ENCODE results near the gene RPN1. TPM values are rescaled to one million over a fixed set of nuclear protein-coding genes. Genes with fewer than 3 reads are reported as not detected.

Gene RPN1
- total RNA-seq, 1 experiment from 2014 or later: 185 TPM

DNA sequence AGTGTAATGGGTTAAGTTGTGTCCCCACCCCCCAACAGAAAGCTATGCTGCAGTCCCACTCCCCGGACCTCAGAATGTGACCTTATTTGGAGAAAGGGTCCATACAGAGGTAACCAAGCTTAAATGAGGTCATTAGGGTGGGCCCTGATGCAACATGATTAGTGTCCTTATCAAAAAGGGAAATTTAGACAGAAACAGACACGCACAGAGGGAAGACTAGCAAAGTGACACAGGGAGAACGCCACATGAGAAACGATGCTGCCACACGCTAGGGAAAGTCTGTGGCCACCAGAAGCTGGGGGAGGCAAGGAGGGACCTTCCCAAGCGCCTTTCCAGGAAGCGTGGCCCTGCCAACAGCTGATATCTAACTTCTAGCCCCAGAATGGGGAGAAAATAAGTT lies 65.4 kb downstream of the RPN1 start:
- Histone ChIP-seq H3K9me3 (ENCODE audit: insufficient read depth, low read depth) (no peaks in the 10 kb centered on the region), H3K4me1 (replicated peaks; ENCODE audit: insufficient read depth) (peaks cover 25% of the 10 kb centered on the region), H3K36me3 (ENCODE audit: low read depth) (no peaks in the 10 kb centered on the region), H3K9me2 (ENCODE audit: insufficient read depth) (no peaks in the 10 kb centered on the region), H4K20me1 (ENCODE audit: insufficient read depth) (no peaks in the 10 kb centered on the region), H2AFZ (no peak overlapping the region), H3F3A (ENCODE audit: insufficient read depth, low read depth) (peaks cover 10% of the 10 kb centered on the region), H3K27ac (peak overlapping the region; percentile 75), H3K79me2 (ENCODE audit: low read depth) (no peaks in the 10 kb centered on the region), H3K4me3 (no peak overlapping the region), H3K4me2 (peak overlapping the region; percentile 50; the same call in 1 of the 2 replicates), H3K27me3 (ENCODE audit: insufficient read depth, low read depth) (no peaks in the 10 kb centered on the region)
- no TSS peak for BruUV-seq (replicated peaks)
- intact Hi-C loops (cut with micrococcal nuclease; ENCODE audit: unreplicated experiment): loop anchor here (2.0 kb wide), 2 partner anchors 96 to 358 kb away; no protein-coding TSS in a partner anchor
- TF ChIP-seq CTCF (conservative IDR thresholded peaks at IDR 0.05) (no peak), EZH2 (IDR thresholded peaks at IDR 0.05; ENCODE audit: low read depth) (no peak)
- CTCF ChIA-PET: interaction anchor here (1.0 to 2.1 kb wide), 2 partner anchors 12 to 31 kb away, joined by 8 read pairs; no protein-coding TSS in a partner anchor
- DNase-seq: no peak
- POLR2A ChIA-PET (ENCODE audit: unreplicated experiment): no interaction called here

DNA sequence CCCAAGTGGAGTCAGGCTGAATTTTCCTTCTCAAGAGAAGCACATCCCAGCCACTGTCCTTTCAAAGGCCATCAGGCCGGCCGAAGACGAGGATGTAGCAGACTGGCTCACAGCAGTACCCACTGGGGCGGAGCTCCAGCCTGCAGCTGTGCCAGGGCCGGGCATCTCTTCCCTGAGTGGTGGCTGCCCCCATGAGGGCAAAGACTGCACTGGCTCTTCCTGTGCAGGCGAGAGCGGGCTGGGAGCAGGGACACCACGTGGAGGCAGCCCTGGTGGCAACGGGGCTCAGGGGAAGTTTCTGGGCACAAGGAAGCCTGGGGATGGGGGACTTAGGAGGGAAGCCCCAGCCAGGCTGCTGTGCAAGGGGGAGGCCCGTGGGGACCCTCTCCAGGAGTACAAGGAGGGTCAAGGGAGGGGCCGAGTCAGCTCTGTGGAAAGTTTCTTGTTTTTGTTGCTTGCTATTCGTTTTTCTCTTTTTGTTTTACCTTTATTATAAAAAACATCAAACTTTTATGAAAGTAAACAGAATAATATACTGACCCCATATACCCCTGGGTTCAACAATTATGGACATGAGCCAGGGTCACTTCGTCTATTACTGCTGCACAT lies 66.1 kb downstream of the RPN1 start:
- intact Hi-C loops (cut with micrococcal nuclease; ENCODE audit: unreplicated experiment): loop anchor here (1.0 to 5.0 kb wide), 8 partner anchors 24 to 487 kb away; no protein-coding TSS in a partner anchor
- H3K27me3 ChIP-seq (ENCODE audit: insufficient read depth, low read depth): no peaks in the 10 kb centered on the region
- peak; percentile 89 for TF ChIP-seq CTCF (conservative IDR thresholded peaks at IDR 0.05)
- no peak for TF ChIP-seq EZH2 (IDR thresholded peaks at IDR 0.05; ENCODE audit: low read depth)
- H3K9me2 ChIP-seq (ENCODE audit: insufficient read depth): no peaks in the 10 kb centered on the region
- no peak overlapping the region for H3K27ac ChIP-seq
- ChIA-PET CTCF (interaction anchor here (0.7 to 2.1 kb wide), 5 partner anchors 11 to 160 kb away, joined by 3 to 8 read pairs (median 3); no protein-coding TSS in a partner anchor), POLR2A (ENCODE audit: unreplicated experiment) (no interaction called here)
- peaks cover 25% of the 10 kb centered on the region for H3K4me1 ChIP-seq (replicated peaks; ENCODE audit: insufficient read depth)
- H3K79me2 ChIP-seq (ENCODE audit: low read depth): no peaks in the 10 kb centered on the region
- no TSS peak for BruUV-seq (replicated peaks)
- H3K9me3 ChIP-seq (ENCODE audit: insufficient read depth, low read depth): no peaks in the 10 kb centered on the region
- peak; percentile 76 to 90 for DNase-seq
- peaks cover 10% of the 10 kb centered on the region for H3F3A ChIP-seq (ENCODE audit: insufficient read depth, low read depth)
- no peak overlapping the region for H3K4me3 ChIP-seq
- H3K4me2 ChIP-seq: peak overlapping the region; percentile 50; the same call in 1 of the 2 replicates
- H4K20me1 ChIP-seq (ENCODE audit: insufficient read depth): no peaks in the 10 kb centered on the region
- H3K36me3 ChIP-seq (ENCODE audit: low read depth): no peaks in the 10 kb centered on the region
- H2AFZ ChIP-seq: no peak overlapping the region

DNA sequence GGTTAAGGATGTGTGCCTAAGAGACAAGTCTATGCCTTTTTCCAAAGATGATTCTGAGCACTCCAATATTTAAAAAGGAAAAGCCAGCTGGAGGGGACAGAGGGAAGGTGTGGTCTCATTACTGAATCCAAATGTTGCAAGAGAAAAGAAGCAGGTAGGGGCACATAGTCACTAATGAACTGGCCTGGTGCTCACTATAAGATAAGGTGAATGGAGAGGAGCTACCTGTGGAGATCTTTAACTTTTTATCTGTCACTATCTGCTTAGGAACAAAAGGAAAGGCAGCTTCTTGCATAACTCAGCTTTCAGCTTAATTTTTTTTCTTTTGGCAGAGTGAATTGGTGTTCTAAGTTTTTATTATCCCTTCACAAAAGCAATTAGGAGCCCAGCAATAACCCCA lies 69.1 kb downstream of the RPN1 start:
- Histone ChIP-seq H3F3A (ENCODE audit: insufficient read depth, low read depth) (peaks cover 7% of the 10 kb centered on the region), H3K36me3 (ENCODE audit: low read depth) (no peaks in the 10 kb centered on the region), H2AFZ (no peak overlapping the region), H3K4me2 (no peak overlapping the region), H3K79me2 (ENCODE audit: low read depth) (no peaks in the 10 kb centered on the region), H3K9me3 (ENCODE audit: insufficient read depth, low read depth) (no peaks in the 10 kb centered on the region), H3K4me3 (no peak overlapping the region), H3K9me2 (ENCODE audit: insufficient read depth) (no peaks in the 10 kb centered on the region), H3K27ac (no peak overlapping the region), H4K20me1 (ENCODE audit: insufficient read depth) (no peaks in the 10 kb centered on the region), H3K27me3 (ENCODE audit: insufficient read depth, low read depth) (no peaks in the 10 kb centered on the region), H3K4me1 (replicated peaks; ENCODE audit: insufficient read depth) (peaks cover 22% of the 10 kb centered on the region)
- DNase-seq: no peak
- POLR2A ChIA-PET (ENCODE audit: unreplicated experiment): interaction anchor here (0.6 kb wide), 1 partner anchor 93 kb away, joined by 23 read pairs; no protein-coding TSS in a partner anchor
- intact Hi-C loops (cut with micrococcal nuclease; ENCODE audit: unreplicated experiment): loop anchor here (5.0 kb wide), 1 partner anchor 484 kb away; no protein-coding TSS in a partner anchor
- no TSS peak for BruUV-seq (replicated peaks)
- TF ChIP-seq EZH2 (IDR thresholded peaks at IDR 0.05; ENCODE audit: low read depth): no peak
- TF ChIP-seq CTCF (conservative IDR thresholded peaks at IDR 0.05): no peak
- CTCF ChIA-PET: interaction anchor here (0.6 to 0.7 kb wide), 2 partner anchors 74 to 412 kb away, joined by 6 to 9 read pairs; no protein-coding TSS in a partner anchor
